Measurements from ENCODE around the gene PUS10.
"Not testable (repeated sequence)": the region's sequence is repeated elsewhere in the genome, so short reads cannot be mapped to it uniquely, and the experiment has no call there.

The PUS10 gene

DNA sequence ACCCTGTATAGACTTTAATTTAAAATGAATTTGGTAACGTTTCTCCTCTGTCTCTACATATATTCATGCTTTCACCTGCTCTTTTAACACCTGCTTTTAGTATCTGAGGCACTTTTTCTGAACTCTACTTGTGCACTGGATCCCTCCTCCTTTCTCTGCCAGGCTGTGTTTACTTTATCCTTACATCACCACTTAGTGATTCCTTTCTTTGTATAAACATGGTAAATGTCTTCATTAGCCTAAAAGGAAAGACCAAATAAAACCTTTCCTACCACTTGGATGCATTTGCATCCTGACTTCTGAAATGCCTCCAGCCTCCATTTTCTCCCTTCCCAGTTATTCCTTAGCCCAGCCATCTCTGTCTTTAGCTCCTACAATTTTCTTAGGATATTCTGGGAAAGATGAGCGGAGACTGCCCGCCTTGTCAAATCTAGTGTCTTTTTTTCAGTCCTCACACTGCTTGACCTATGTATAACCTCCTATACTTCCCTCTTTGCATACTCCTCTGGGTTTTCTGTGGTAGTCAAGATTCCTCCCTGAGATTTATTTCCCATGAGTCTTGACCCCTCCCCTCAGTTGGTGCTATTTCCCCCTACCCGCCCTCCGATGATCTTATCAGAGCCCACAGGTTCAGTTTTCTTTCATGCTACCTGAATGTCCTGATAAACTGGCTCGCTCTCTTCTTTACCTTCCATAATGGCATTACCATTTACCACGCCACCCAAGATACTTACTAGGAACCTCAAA lies 91.9 kb downstream of the PUS10 start:
- DNase-seq, result no peak

DNA sequence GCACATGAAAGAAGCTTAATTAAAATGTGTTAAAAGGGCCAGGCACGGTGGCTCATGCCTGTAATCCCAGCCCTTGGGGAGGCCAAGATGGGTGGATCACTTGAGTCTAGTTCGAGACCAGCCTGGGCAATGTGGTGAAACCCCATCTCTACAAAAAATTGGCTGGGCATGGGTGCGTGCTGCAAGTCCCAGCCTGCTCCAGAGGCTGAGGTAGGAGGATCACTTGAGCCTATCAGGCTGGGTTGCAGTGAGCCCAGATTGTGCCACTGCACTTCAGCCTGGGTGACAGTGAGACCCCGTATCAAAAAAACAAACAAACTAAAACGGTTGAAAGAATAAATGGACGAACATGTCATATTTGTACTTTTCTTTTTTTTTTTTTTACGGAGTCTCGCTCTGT lies 110.7 kb downstream of the PUS10 start:
- no peak for DNase-seq

DNA sequence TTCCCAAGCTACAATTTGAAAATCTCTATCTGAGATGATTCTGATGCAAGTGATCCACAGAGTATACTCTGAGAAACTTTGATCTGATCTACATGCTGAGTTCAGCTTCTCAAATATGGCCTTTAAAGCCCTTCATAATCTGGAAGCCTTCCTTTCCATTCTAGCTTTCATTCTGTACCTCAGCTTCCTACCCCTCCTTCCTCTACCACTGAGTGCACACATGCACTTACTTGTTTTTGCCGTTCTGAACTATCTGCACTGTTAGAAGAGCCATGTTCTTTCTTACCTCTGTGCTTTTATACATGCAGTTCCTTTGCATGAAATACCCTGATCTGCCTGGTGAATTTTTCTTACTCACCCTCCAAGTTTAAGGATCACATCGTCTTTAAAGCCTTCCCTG lies 111.7 kb downstream of the PUS10 start:
- DNase-seq, result no peak

DNA sequence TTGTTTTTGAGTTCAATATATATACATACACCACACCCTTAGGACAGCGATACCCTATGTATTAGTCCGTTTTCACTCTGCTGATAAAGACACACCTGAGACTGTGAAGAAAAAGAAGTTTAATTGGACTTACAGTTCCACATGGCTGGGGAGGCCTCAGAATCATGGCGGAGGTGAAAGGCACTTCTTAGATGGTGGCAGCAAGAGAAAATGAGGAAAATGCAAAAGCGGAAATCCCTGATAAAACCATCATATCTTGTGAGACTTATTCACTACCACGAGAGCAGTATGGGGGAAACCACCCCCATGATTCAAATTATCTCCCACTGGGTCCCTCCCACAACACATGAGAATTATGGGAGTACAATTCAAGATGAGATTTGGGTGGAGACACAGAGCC lies 112.2 kb downstream of the PUS10 start:
- DNase-seq, result not testable (repeated sequence)

DNA sequence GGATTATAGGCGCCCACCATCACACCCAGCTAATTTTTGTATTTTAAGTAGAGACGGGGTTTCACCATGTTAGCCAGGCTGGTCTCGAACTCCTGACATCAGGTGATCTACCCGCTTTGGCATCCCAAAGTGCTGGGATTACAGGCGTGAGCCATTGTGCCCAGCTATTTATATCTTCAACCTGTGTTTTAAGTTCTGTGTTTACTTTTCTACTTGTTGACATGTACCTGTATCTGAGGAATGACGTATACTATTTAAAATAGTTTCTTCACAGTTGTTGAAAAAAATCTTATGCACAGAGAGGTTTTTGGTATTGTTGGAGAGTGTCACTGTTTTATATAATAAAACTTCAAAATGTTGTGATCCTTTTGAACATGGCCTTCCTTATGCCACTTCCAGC lies 116.8 kb downstream of the PUS10 start:
- DNase-seq, result not testable (repeated sequence)

DNA sequence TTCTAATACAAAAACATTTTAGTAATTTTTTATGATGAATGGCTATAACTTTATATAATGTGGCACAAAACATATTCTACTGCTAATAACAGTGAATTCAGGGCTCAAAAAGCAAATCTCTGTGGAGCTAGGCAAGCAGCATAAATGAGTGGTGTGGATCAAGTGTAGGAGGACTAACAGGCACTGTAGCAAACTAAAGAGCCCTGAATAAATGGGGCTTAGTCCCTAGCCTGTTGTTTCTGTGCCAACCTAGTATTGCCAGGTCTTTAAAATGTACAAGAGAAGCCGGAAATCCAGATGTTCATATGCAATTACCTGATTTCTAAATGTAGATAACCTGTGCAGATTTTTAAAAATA lies 118.2 kb downstream of the PUS10 start:
- DNase-seq, result no peak

DNA sequence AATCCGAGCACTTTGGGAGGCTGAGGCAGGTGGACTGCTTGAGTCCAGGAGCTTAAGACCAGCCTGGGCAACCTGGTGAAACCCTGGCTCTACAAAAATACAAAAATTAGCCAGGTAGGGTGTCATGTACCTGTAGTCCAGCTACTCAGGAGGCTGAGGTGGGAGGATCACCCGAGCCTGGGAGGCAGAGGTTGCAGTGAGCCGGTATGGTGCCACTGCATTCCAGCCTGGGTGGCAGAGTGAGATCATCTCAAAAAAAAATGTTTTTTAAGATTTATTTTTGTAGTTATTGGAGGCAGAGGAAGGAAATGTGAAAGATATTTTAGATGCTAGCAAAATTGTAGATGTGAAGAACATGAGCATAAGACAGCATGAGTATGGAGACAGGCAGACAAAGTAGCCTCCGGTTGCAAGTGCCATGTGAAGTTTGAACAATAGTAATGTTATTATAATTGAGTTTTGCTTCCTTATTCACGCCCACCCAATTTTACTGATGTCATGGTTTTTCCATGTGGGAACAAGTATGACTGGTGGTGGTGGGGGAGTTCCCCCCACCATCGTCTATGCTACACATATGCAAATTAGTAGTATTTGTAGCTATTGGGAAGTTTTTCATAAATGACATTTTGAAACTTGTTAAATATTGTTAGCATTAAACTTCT lies 118.7 kb downstream of the PUS10 start:
- DNase-seq, result no peak

DNA sequence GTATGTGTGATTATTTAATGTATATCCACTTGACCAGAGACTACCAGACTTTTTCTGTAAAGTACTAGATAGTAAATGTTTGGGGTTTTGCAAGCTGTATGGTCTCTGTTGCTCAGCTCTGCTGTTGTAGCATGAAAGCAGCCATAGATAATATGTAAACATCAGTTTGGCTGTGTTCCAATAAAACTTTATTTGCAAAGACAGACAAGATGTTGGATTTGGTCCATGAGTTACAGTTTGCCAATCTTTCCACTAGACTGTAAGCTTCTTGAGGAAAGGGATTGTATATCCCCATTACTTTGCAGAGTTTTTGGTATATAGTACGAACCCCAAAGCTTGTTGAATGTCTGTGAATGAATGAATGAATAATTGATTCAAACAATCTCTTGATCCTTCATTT lies 119.5 kb downstream of the PUS10 start:
- no peak for DNase-seq

Measured in AML-193 (cell line).